Measurements from ENCODE around the gene RBM15.

The RBM15 gene

GRCh38 chr1:110339407-110340206, 430 bp downstream of the RBM15 start (continued):
- no peak for TF ChIP-seq ZNF776 (tag by site-specific recombination; IDR thresholded peaks at IDR 0.05; ENCODE audit: borderline replicate concordance)
- TF ChIP-seq REST (tag by site-specific recombination; IDR thresholded peaks at IDR 0.05): peak; percentile 62; the same call in 1 of the 2 replicates
- no peak for TF ChIP-seq MZF1 (tag by site-specific recombination; IDR thresholded peaks at IDR 0.05; ENCODE audit: borderline replicate concordance)
- TF ChIP-seq ZNF707 (tag by site-specific recombination; IDR thresholded peaks at IDR 0.05): no peak
- peak; percentile 46; the same call in 1 of the 2 replicates for TF ChIP-seq ZNF391 (tag by site-specific recombination; IDR thresholded peaks at IDR 0.05; ENCODE audit: borderline replicate concordance, low read depth)
- no peak for TF ChIP-seq ZBTB17 (tag by site-specific recombination; IDR thresholded peaks at IDR 0.05)
- peak; percentile 80 for TF ChIP-seq ZBTB26 (tag by site-specific recombination; optimal IDR thresholded peaks at IDR 0.05)
- no peak for TF ChIP-seq ZNF514 (tag by site-specific recombination; IDR thresholded peaks at IDR 0.05)
- TF ChIP-seq ZBTB49 (tag by site-specific recombination; IDR thresholded peaks at IDR 0.05; ENCODE audit: low read depth): no peak
- TF ChIP-seq ZIC2 (tag by site-specific recombination; IDR thresholded peaks at IDR 0.05): peak; percentile 41; the same call in 1 of the 2 replicates
- no peak for TF ChIP-seq ZNF624 (tag by site-specific recombination; IDR thresholded peaks at IDR 0.05)
- TF ChIP-seq ZNF324 (tag by site-specific recombination; IDR thresholded peaks at IDR 0.05): peak; percentile 60; the same call in 1 of the 2 replicates
- TF ChIP-seq REPIN1 (tag by site-specific recombination; IDR thresholded peaks at IDR 0.05; ENCODE audit: low read depth): no peak
- peak; percentile 91 for TF ChIP-seq YY2 (tag by site-specific recombination; IDR thresholded peaks at IDR 0.05)
- TF ChIP-seq PRDM4 (tag by site-specific recombination; IDR thresholded peaks at IDR 0.05): no peak
- TF ChIP-seq ZNF155 (tag by site-specific recombination; IDR thresholded peaks at IDR 0.05): no peak
- peak; percentile 11; the same call in 1 of the 2 replicates for TF ChIP-seq ZXDB (tag by site-specific recombination; IDR thresholded peaks at IDR 0.05)
- TF ChIP-seq OSR2 (tag by site-specific recombination; IDR thresholded peaks at IDR 0.05): 0 out of 2 replicates have a peak, but pooled peaks have one; percentile 16
- no peak for TF ChIP-seq ZNF561 (tag by site-specific recombination; IDR thresholded peaks at IDR 0.05; ENCODE audit: borderline replicate concordance)
- TF ChIP-seq ZBTB6 (tag by site-specific recombination; IDR thresholded peaks at IDR 0.05): no peak
- peak; percentile 91 for TF ChIP-seq ZNF501 (tag by site-specific recombination; IDR thresholded peaks at IDR 0.05)
- no peak for TF ChIP-seq ATF2 (tag by site-specific recombination; IDR thresholded peaks at IDR 0.05; ENCODE audit: low read depth)
- TF ChIP-seq ZNF610 (tag by site-specific recombination; IDR thresholded peaks at IDR 0.05; ENCODE audit: borderline replicate concordance): no peak
- TF ChIP-seq ZSCAN5A (tag by site-specific recombination; IDR thresholded peaks at IDR 0.05): no peak
- no peak for TF ChIP-seq ZNF555 (tag by site-specific recombination; conservative IDR thresholded peaks at IDR 0.05)

All from HEK293 (cell line).